Measurements from ENCODE around the gene MRFAP1.

GRCh38 chr4:6598641-6599040 lies 41.8 kb upstream of the MRFAP1 start:
- TF ChIP-seq EP300 (IDR thresholded peaks at IDR 0.05): no peak
- TF ChIP-seq CTCF (IDR thresholded peaks at IDR 0.05): no peak
- no peak for TF ChIP-seq POLR2A (IDR thresholded peaks at IDR 0.05)
